Measurements from ENCODE around the gene UHRF1. TPM values are rescaled to one million over a fixed set of nuclear protein-coding genes. Genes with fewer than 3 reads are reported as not detected.

UHRF1 gene
- total and polyA plus RNA-seq, 2 of the 13 experiments (the other 11 are each of a cell fraction or from before 2014, with no cell fraction given): 6.8 to 78.4 TPM

GRCh38 chr19:4904481-4904880 is 4.8 kb upstream of the UHRF1 start (continued):
- TF ChIP-seq, protein P1, sequence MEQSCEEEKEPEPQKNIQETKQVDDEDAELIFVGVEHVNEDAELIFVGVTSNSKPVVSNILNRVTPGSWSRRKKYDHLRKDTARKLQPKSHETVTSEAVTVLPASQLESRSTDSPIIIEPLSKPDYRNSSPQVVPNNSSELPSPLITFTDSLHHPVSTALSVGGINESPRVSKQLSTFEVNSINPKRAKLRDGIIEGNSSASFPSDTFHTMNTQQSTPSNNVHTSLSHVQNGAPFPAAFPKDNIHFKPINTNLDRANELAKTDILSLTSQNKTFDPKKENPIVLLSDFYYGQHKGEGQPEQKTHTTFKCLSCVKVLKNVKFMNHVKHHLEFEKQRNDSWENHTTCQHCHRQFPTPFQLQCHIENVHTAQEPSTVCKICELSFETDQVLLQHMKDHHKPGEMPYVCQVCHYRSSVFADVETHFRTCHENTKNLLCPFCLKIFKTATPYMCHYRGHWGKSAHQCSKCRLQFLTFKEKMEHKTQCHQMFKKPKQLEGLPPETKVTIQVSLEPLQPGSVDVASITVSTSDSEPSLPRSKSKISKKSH (CRISPR knock-in tag; IDR thresholded peaks at IDR 0.05; ENCODE audit: borderline replicate concordance): no peak
- TF ChIP-seq ZNF547 (CRISPR knock-in tag; IDR thresholded peaks at IDR 0.05) (no peak), FOXK2 (IDR thresholded peaks at IDR 0.05) (no peak), ZNF430 (CRISPR knock-in tag; IDR thresholded peaks at IDR 0.05) (0 out of 2 replicates have a peak, but pooled peaks have one; percentile 37), ZFAT (CRISPR knock-in tag; conservative IDR thresholded peaks at IDR 0.05) (no peak), ZNF256 (CRISPR knock-in tag; conservative IDR thresholded peaks at IDR 0.05) (no peak), HOXA3 (CRISPR knock-in tag; IDR thresholded peaks at IDR 0.05) (peak; percentile 58; the same call in 1 of the 2 replicates), ESRRA (CRISPR knock-in tag; IDR thresholded peaks at IDR 0.05; ENCODE audit: low read depth) (peak; percentile 80; the same call in 1 of the 2 replicates), ZMYM2 (CRISPR knock-in tag; IDR thresholded peaks at IDR 0.05) (peak; percentile 97), MLX (CRISPR knock-in tag; IDR thresholded peaks at IDR 0.05) (peak; percentile 85), HNRNPL (IDR thresholded peaks at IDR 0.05; ENCODE audit: low read depth, low read length) (no peak), ARHGAP35 (CRISPR knock-in tag; IDR thresholded peaks at IDR 0.05; ENCODE audit: borderline replicate concordance) (no peak), ZNF224 (CRISPR knock-in tag; IDR thresholded peaks at IDR 0.05) (no peak), ZNF503 (CRISPR knock-in tag; IDR thresholded peaks at IDR 0.05) (no peak), TRIM24 (CRISPR knock-in tag; IDR thresholded peaks at IDR 0.05) (no peak), ADNP (CRISPR knock-in tag; IDR thresholded peaks at IDR 0.05) (peak; percentile 36; the same call in 1 of the 2 replicates), ZNF549 (CRISPR knock-in tag; IDR thresholded peaks at IDR 0.05) (no peak), MBD4 (IDR thresholded peaks at IDR 0.05; ENCODE audit: borderline replicate concordance, low read length) (no peak), RELA (CRISPR knock-in tag; IDR thresholded peaks at IDR 0.05) (no peak), ZNF318 (CRISPR knock-in tag; IDR thresholded peaks at IDR 0.05) (no peak), HDAC2 (CRISPR knock-in tag; IDR thresholded peaks at IDR 0.05) (no peak; the same call in none of the 2 replicates)
